SH-SY5Y (cell line): Measurements from ENCODE around the gene MARK2.

Source experiments
- GATA2 ChIP-seq: IDR thresholded peaks from 2 replicates; pipeline ENCODE4 v1.6.1; 2011; ENCODE audit warnings: mild to moderate bottlenecking, low read depth, low read length
- GATA3 ChIP-seq: IDR thresholded peaks from 2 replicates; pipeline ENCODE4 v1.6.1; 2011; ENCODE audit warnings: low read depth, mild to moderate bottlenecking, low read length, moderate library complexity

GRCh38 chr11:63908631-63909401 lies 69.9 kb downstream of the MARK2 start:
- TF ChIP-seq GATA3, result no peak
- no peak for TF ChIP-seq GATA2
